ENCODE measurements around the gene PRR14L. TPM values are rescaled to one million over a fixed set of nuclear protein-coding genes. Genes with fewer than 3 reads are reported as not detected.
"Not testable (repeated sequence)": the region's sequence is repeated elsewhere in the genome, so short reads cannot be mapped to it uniquely, and the experiment has no call there.

Gene PRR14L
- polyA plus RNA-seq, 1 donor from 2014 or later, result 14.3 TPM

DNA sequence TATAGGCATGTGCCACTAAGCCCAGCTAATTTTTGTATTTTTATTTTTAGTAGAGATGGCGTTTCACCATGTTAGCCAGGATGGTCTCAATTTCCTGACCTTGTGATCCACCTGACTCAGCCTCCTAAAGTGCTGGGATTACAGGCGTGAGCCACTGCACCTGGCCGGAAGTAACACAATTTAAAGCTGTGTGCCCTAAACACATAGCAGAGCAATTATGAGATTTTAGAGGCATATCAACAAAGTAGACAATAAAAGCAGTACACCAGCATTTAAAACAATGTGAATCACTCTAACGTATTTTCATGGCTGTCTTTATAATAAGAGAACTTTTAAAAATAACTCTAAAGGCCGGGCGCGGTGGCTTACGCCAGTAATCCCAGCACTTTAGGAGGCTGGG, 42.4 kb downstream of the PRR14L start:
- Histone ChIP-seq H3K9me3 (ENCODE audit: low read length) (no peaks in the 10 kb centered on the region), H2AFZ (ENCODE audit: low read depth, low read length) (no peak overlapping the region), H3K9ac (ENCODE audit: low read length) (no peak overlapping the region), H3K9me2 (ENCODE audit: insufficient read depth, low read length) (no peaks in the 10 kb centered on the region), H3K4me2 (ENCODE audit: low read length) (no peak overlapping the region), H3K79me2 (replicated peaks; ENCODE audit: insufficient read depth, low read length) (no peaks in the 10 kb centered on the region), H3K36me3 (ENCODE audit: insufficient read depth, low read length) (no peaks in the 10 kb centered on the region), H4K20me1 (ENCODE audit: insufficient read depth) (no peaks in the 10 kb centered on the region), H3K4me3 (ENCODE audit: low read length) (no peak overlapping the region), H3K27ac (ENCODE audit: low read length) (no peak overlapping the region), H3F3A (ENCODE audit: insufficient read depth, low read length, poor library complexity, severe bottlenecking) (no peaks in the 10 kb centered on the region), H3K27me3 (ENCODE audit: insufficient read depth, low read depth, low read length) (no peaks in the 10 kb centered on the region)
- TF ChIP-seq TAF1 (IDR thresholded peaks at IDR 0.05; ENCODE audit: low read depth), result no peak
- TF ChIP-seq MXI1 (conservative IDR thresholded peaks at IDR 0.05; ENCODE audit: poor library complexity, severe bottlenecking), result no peak
- TF ChIP-seq, protein P1, sequence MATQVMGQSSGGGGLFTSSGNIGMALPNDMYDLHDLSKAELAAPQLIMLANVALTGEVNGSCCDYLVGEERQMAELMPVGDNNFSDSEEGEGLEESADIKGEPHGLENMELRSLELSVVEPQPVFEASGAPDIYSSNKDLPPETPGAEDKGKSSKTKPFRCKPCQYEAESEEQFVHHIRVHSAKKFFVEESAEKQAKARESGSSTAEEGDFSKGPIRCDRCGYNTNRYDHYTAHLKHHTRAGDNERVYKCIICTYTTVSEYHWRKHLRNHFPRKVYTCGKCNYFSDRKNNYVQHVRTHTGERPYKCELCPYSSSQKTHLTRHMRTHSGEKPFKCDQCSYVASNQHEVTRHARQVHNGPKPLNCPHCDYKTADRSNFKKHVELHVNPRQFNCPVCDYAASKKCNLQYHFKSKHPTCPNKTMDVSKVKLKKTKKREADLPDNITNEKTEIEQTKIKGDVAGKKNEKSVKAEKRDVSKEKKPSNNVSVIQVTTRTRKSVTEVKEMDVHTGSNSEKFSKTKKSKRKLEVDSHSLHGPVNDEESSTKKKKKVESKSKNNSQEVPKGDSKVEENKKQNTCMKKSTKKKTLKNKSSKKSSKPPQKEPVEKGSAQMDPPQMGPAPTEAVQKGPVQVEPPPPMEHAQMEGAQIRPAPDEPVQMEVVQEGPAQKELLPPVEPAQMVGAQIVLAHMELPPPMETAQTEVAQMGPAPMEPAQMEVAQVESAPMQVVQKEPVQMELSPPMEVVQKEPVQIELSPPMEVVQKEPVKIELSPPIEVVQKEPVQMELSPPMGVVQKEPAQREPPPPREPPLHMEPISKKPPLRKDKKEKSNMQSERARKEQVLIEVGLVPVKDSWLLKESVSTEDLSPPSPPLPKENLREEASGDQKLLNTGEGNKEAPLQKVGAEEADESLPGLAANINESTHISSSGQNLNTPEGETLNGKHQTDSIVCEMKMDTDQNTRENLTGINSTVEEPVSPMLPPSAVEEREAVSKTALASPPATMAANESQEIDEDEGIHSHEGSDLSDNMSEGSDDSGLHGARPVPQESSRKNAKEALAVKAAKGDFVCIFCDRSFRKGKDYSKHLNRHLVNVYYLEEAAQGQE (IDR thresholded peaks at IDR 0.05; ENCODE audit: borderline replicate concordance), result no peak
- TF ChIP-seq POLR2AphosphoS5 (IDR thresholded peaks at IDR 0.05), result no peak
- no peak for TF ChIP-seq SMC3 (conservative IDR thresholded peaks at IDR 0.05; ENCODE audit: poor library complexity)
- TF ChIP-seq, protein P2, sequence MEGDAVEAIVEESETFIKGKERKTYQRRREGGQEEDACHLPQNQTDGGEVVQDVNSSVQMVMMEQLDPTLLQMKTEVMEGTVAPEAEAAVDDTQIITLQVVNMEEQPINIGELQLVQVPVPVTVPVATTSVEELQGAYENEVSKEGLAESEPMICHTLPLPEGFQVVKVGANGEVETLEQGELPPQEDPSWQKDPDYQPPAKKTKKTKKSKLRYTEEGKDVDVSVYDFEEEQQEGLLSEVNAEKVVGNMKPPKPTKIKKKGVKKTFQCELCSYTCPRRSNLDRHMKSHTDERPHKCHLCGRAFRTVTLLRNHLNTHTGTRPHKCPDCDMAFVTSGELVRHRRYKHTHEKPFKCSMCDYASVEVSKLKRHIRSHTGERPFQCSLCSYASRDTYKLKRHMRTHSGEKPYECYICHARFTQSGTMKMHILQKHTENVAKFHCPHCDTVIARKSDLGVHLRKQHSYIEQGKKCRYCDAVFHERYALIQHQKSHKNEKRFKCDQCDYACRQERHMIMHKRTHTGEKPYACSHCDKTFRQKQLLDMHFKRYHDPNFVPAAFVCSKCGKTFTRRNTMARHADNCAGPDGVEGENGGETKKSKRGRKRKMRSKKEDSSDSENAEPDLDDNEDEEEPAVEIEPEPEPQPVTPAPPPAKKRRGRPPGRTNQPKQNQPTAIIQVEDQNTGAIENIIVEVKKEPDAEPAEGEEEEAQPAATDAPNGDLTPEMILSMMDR (IDR thresholded peaks at IDR 0.05; ENCODE audit: poor library complexity, severe bottlenecking), result no peak
- TF ChIP-seq EZH2 (IDR thresholded peaks at IDR 0.05; ENCODE audit: borderline replicate concordance, insufficient read depth, low read length, poor library complexity, severe bottlenecking), result no peak

DNA sequence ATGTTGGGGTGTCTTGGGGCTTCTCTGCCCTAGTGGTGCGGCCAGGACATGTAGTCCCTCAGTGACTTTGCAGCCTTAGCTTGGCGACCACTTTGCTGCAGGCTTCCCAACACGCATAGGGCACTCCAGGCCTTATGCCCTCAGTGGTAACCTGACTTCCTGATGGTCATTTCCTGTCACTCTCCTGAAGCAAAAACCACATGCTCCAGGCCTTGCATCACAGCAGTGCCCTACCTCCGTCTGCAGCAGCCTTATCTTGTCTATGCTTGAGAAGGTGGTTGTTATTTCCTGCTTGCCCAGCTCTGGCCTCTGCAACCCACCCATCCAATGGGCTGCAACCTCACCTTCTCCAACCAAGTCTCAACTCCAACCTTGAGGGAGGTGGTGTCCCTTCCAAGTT, 54.5 kb downstream of the PRR14L start:
- no peaks in the 10 kb centered on the region for H3F3A ChIP-seq (ENCODE audit: insufficient read depth, low read length, poor library complexity, severe bottlenecking)
- H4K20me1 ChIP-seq (ENCODE audit: insufficient read depth), result no peaks in the 10 kb centered on the region
- TF ChIP-seq RAD21 (conservative IDR thresholded peaks at IDR 0.05) (no peak), SMC3 (conservative IDR thresholded peaks at IDR 0.05; ENCODE audit: poor library complexity) (no peak), MXI1 (conservative IDR thresholded peaks at IDR 0.05; ENCODE audit: poor library complexity, severe bottlenecking) (no peak), EP300 (conservative IDR thresholded peaks at IDR 0.05; ENCODE audit: poor library complexity, severe bottlenecking) (no peak), POLR2AphosphoS5 (IDR thresholded peaks at IDR 0.05) (no peak)
- TF ChIP-seq, protein P1 (IDR thresholded peaks at IDR 0.05; ENCODE audit: borderline replicate concordance), result no peak
- TF ChIP-seq, protein P2 (IDR thresholded peaks at IDR 0.05; ENCODE audit: poor library complexity, severe bottlenecking), result no peak
- no peaks in the 10 kb centered on the region for H3K9me3 ChIP-seq (ENCODE audit: low read length)
- H3K9me2 ChIP-seq (ENCODE audit: insufficient read depth, low read length), result no peaks in the 10 kb centered on the region
- no peak overlapping the region for H3K27ac ChIP-seq (ENCODE audit: low read length)
- H3K27me3 ChIP-seq (ENCODE audit: insufficient read depth, low read depth, low read length), result no peaks in the 10 kb centered on the region
- no peak overlapping the region for H3K4me3 ChIP-seq (ENCODE audit: low read length)
- H3K4me2 ChIP-seq (ENCODE audit: low read length), result no peak overlapping the region
- H3K36me3 ChIP-seq (ENCODE audit: insufficient read depth, low read length), result no peaks in the 10 kb centered on the region
- no peak overlapping the region for H3K9ac ChIP-seq (ENCODE audit: low read length)
- no peaks in the 10 kb centered on the region for H3K79me2 ChIP-seq (replicated peaks; ENCODE audit: insufficient read depth, low read length)
- no peak overlapping the region for H2AFZ ChIP-seq (ENCODE audit: low read depth, low read length)

DNA sequence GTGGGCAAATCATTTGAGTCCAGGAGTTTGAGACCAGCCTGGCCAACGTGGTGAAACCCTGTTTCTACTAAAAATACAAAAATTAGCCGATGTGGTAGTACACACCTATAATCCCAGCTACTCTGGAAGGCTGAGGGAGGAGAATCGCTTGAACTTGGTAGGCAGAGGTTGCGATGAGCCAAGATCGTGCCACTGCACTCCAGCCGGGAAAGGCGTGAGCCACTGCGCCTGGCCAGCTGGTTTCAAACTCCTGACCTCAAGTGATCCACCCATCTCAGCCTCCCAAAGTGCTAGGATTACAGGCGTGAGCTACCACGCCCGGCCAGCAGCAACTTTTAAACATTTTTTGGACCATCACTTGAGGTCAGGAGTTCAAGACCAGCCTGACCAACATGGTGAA, 55.9 kb downstream of the PRR14L start:
- H3F3A ChIP-seq (ENCODE audit: insufficient read depth, low read length, poor library complexity, severe bottlenecking); H3K27me3 ChIP-seq (ENCODE audit: insufficient read depth, low read depth, low read length); H4K20me1 ChIP-seq (ENCODE audit: insufficient read depth); H2AFZ ChIP-seq (ENCODE audit: low read depth, low read length); H3K79me2 ChIP-seq (replicated peaks; ENCODE audit: insufficient read depth, low read length); H3K4me3 ChIP-seq (ENCODE audit: low read length); H3K9ac ChIP-seq (ENCODE audit: low read length); H3K36me3 ChIP-seq (ENCODE audit: insufficient read depth, low read length); H3K27ac ChIP-seq (ENCODE audit: low read length); H3K9me3 ChIP-seq (ENCODE audit: low read length); H3K4me2 ChIP-seq (ENCODE audit: low read length); H3K9me2 ChIP-seq (ENCODE audit: insufficient read depth, low read length): not testable (repeated sequence)

Measured in neural cell (in vitro differentiated cells).